Endodermal cell (in vitro differentiated cells): ENCODE data around the gene DNTT. TPM values are rescaled to one million over a fixed set of nuclear protein-coding genes. Genes with fewer than 3 reads are reported as not detected.

Source experiments
- DNase-seq: peaks from one replicate; pipeline ENCODE4 v3.0.0-alpha.2; 2017
- H3K27ac ChIP-seq: 2 replicates; pipeline ENCODE4 v1.5.1; 2013; ENCODE audit warnings: mild to moderate bottlenecking, low read depth, low read length, moderate library complexity
- H3K27me3 ChIP-seq: 2 replicates; pipeline ENCODE4 v1.6.1; 2013; ENCODE audit warnings: mild to moderate bottlenecking, low read length, moderate library complexity; ENCODE audit not compliant: insufficient read depth, control insufficient read depth, poor library complexity, severe bottlenecking
- H3K36me3 ChIP-seq: 2 replicates; pipeline ENCODE4 v1.7.0; 2013; ENCODE audit warnings: mild to moderate bottlenecking, low read length, moderate library complexity; ENCODE audit not compliant: control insufficient read depth, insufficient read depth
- H3K4me1 ChIP-seq: one replicate; pipeline ENCODE4 v1.7.0; 2013; ENCODE audit warnings: low read length; ENCODE audit not compliant: control insufficient read depth, insufficient read depth
- H3K4me3 ChIP-seq: 2 replicates; pipeline ENCODE4 v1.5.1; 2013; ENCODE audit warnings: mild to moderate bottlenecking, low read length, moderate library complexity
- H3K9ac ChIP-seq: 2 replicates; pipeline ENCODE4 v1.6.1; 2013; ENCODE audit warnings: mild to moderate bottlenecking, low read length, moderate library complexity; ENCODE audit not compliant: poor library complexity, severe bottlenecking; ENCODE audit errors: extremely low read depth
- H3K9me3 ChIP-seq: 2 replicates; pipeline ENCODE4 v1.6.1; 2013; ENCODE audit warnings: mild to moderate bottlenecking, low read length, moderate library complexity; ENCODE audit not compliant: control insufficient read depth
- H3K27ac Mint-ChIP-seq: 2 replicates; pipeline ENCODE4 v1.8.0; 2020; ENCODE audit warnings: mixed read lengths
- H3K27me3 Mint-ChIP-seq: 2 replicates; pipeline ENCODE4 v1.8.0; 2021; ENCODE audit warnings: mild to moderate bottlenecking, mixed read lengths; ENCODE audit not compliant: insufficient read depth
- H3K36me3 Mint-ChIP-seq: 2 replicates; pipeline ENCODE4 v1.8.0; 2020; ENCODE audit warnings: low read depth, mixed read lengths
- H3K4me1 Mint-ChIP-seq: 2 replicates; pipeline ENCODE4 v1.8.0; 2020; ENCODE audit warnings: mixed read lengths
- H3K4me3 Mint-ChIP-seq: 2 replicates; pipeline ENCODE4 v1.8.0; 2020; ENCODE audit warnings: mild to moderate bottlenecking, moderate library complexity, mixed read lengths
- H3K9me3 Mint-ChIP-seq: 2 replicates; pipeline ENCODE4 v1.8.0; 2020; ENCODE audit warnings: mild to moderate bottlenecking, mixed read lengths
- WGBS, 2 experiments: methylation state at CpG; one replicate each; pipeline versions ENCODE4 v1.1.5 to v1.1.7; 2013; ENCODE audit warnings: missing lambda C conversion rate in 2 of 2, mixed read lengths in 1 of 2; ENCODE audit not compliant: insufficient coverage in 1 of 2, insufficient read length in 1 of 2; 5-methylcytosine and 5-hydroxymethylcytosine counted together
- total RNA-seq, 2 donors: library from RNA; stranded (reverse); fragmentation: NEBNext Ultra II Directional in 1 of 2; extraction: Animal tissue kit (Norgen Biotek cat#: 25700) in 1 of 2; gene quantifications; 2 replicates in 1 of 2; 3 replicates in 1 of 2; pipeline ENCODE4 v1.2.1, GENCODE V29; 2021
- TF ChIP-seq, protein P1 (sequence below): fragments of 200-600 bp; sonication (generic); conservative IDR thresholded peaks from 2 replicates; pipeline ENCODE4 v1.5.0; 2021; ENCODE audit warnings: antibody characterized with exemption, mild to moderate bottlenecking

Gene DNTT
- total RNA-seq, 2 donors from 2014 or later: not detected

DNA sequence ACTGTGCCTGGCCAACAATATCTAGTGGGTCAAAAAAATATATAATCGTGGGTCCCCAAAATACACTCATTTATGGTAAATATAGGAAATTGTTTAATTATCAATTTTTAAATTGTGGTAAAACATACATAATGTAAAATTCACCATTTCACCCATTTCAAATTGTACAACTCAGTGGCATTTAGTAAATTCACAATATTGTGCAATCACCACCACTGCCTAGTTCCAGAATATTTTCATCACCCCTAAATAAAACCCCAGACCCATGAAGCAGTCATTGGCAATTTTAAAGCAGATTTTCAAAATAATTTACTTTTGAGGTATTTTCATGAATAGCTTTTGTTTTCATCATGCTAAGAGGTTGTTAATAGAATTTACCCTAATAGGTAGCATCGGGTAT, 43.1 kb upstream of the DNTT start:
- H3K27me3 Mint-ChIP-seq: peaks cover 16% of the 10 kb centered on the region
- TF ChIP-seq, protein P1, sequence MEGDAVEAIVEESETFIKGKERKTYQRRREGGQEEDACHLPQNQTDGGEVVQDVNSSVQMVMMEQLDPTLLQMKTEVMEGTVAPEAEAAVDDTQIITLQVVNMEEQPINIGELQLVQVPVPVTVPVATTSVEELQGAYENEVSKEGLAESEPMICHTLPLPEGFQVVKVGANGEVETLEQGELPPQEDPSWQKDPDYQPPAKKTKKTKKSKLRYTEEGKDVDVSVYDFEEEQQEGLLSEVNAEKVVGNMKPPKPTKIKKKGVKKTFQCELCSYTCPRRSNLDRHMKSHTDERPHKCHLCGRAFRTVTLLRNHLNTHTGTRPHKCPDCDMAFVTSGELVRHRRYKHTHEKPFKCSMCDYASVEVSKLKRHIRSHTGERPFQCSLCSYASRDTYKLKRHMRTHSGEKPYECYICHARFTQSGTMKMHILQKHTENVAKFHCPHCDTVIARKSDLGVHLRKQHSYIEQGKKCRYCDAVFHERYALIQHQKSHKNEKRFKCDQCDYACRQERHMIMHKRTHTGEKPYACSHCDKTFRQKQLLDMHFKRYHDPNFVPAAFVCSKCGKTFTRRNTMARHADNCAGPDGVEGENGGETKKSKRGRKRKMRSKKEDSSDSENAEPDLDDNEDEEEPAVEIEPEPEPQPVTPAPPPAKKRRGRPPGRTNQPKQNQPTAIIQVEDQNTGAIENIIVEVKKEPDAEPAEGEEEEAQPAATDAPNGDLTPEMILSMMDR: no peak
- no peaks in the 10 kb centered on the region for H3K9me3 Mint-ChIP-seq
- Histone ChIP-seq H3K36me3 (no peaks in the 10 kb centered on the region), H3K27me3 (peaks cover 23% of the 10 kb centered on the region), H3K9ac (no peak overlapping the region), H3K4me1 (peaks cover 4% of the 10 kb centered on the region), H3K4me3 (no peak overlapping the region), H3K27ac (no peak overlapping the region), H3K9me3 (no peaks in the 10 kb centered on the region)
- WGBS, 2 experiments: 89 to 100% methylated on average over 1 of the region's 2 CpGs
- no peak overlapping the region for H3K27ac Mint-ChIP-seq
- H3K36me3 Mint-ChIP-seq: no peaks in the 10 kb centered on the region
- DNase-seq: no peak
- H3K4me1 Mint-ChIP-seq: peaks cover 15% of the 10 kb centered on the region
- no peak overlapping the region for H3K4me3 Mint-ChIP-seq

DNA sequence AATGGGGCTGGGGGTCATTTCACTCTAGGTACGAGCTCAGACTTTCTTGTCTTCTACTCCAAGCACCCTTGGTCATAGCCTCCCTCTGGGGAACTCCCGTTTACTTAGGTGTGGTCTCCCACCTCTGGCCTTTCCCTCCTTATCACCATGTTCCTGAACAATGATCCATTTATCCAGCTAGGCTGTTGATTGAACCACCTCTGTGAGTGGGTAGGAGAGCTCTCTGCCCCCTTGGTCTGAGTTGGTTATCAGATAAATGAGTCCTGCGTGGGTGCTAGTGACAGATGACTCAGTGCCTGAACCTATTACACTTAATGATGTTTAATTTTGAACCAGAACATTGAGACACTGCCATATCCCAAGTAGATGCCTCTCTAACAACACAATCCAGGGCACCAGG, 42.3 kb upstream of the DNTT start:
- H3K9me3 ChIP-seq: no peaks in the 10 kb centered on the region
- DNase-seq: no peak
- H3K27ac ChIP-seq: no peak overlapping the region
- H3K9me3 Mint-ChIP-seq: no peaks in the 10 kb centered on the region
- H3K4me3 Mint-ChIP-seq: no peak overlapping the region
- no peak overlapping the region for H3K27ac Mint-ChIP-seq
- peaks cover 5% of the 10 kb centered on the region for H3K4me1 ChIP-seq
- peaks cover 18% of the 10 kb centered on the region for H3K27me3 ChIP-seq
- TF ChIP-seq, protein P1: no peak
- H3K36me3 Mint-ChIP-seq: no peaks in the 10 kb centered on the region
- H3K9ac ChIP-seq: no peak overlapping the region
- peaks cover 15% of the 10 kb centered on the region for H3K4me1 Mint-ChIP-seq
- no peaks in the 10 kb centered on the region for H3K36me3 ChIP-seq
- peaks cover 14% of the 10 kb centered on the region for H3K27me3 Mint-ChIP-seq
- WGBS, 2 experiments: 76 to 100% methylated on average over 2 to 3 of the region's 3 CpGs
- no peak overlapping the region for H3K4me3 ChIP-seq

DNA sequence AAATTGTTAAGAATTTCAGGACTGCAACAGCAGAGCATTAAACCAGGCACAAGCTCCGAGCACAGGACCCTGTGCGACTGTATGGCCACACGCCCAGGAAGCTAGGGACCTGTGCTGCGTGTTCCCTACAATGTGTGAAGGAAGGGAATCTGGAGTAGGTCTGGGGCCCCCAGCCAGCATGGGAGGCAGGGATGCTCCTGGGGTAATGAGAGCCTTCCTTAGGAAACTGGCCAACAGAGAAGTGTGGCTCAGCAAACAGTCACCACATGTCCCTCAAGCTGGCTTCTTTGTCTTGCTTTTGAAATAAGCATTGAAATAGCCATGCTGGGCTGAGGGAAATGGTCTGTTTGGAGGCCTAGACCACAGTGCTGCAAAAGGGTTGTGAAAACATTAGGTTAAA, 41.1 kb upstream of the DNTT start:
- H3K9me3 ChIP-seq: no peaks in the 10 kb centered on the region
- no peak overlapping the region for H3K9ac ChIP-seq
- H3K4me1 Mint-ChIP-seq: peaks cover 21% of the 10 kb centered on the region
- TF ChIP-seq, protein P1: no peak
- H3K36me3 ChIP-seq: no peaks in the 10 kb centered on the region
- no peaks in the 10 kb centered on the region for H3K9me3 Mint-ChIP-seq
- H3K4me1 ChIP-seq: peaks cover 7% of the 10 kb centered on the region
- 89 to 95% methylated on average over 4 of the region's 4 CpGs for WGBS, 2 experiments
- peaks cover 5% of the 10 kb centered on the region for H3K27me3 ChIP-seq
- H3K4me3 Mint-ChIP-seq: no peak overlapping the region
- no peak overlapping the region for H3K4me3 ChIP-seq
- H3K27ac Mint-ChIP-seq: peak overlapping the region; percentile 45
- no peaks in the 10 kb centered on the region for H3K36me3 Mint-ChIP-seq
- no peak for DNase-seq
- H3K27ac ChIP-seq: no peak overlapping the region
- peaks cover 8% of the 10 kb centered on the region for H3K27me3 Mint-ChIP-seq
